SK-N-SH treated with all-trans-retinoic acid at 6 μM for 48 hours (cell line): ENCODE results near the gene ADPRM.

Source experiments
- ATAC-seq: fragments of 200-7000 bp; cut with Tn5 transposase; 3 replicates; pipeline ENCODE4 v1.9.1; 2020; ENCODE audit warnings: mild to moderate bottlenecking, moderate library complexity
- ARNTL ChIP-seq: fragments of 450-650 bp; formaldehyde crosslinking; IDR thresholded peaks from 2 replicates; pipeline ENCODE4 v1.5.0; 2020; ENCODE audit warnings: low read depth, mild to moderate bottlenecking, moderate library complexity, borderline replicate concordance
- BACH2 ChIP-seq: fragments of 250-450 bp; sonication (Bioruptor Pico); IDR thresholded peaks from 2 replicates; pipeline ENCODE4 v1.9.0; 2021; ENCODE audit warnings: mild to moderate bottlenecking, borderline replicate concordance
- CREB5 ChIP-seq: fragments of 250-450 bp; sonication (Bioruptor Pico); IDR thresholded peaks from 2 replicates; pipeline ENCODE4 v1.5.1; 2020; ENCODE audit warnings: low read depth, mild to moderate bottlenecking, moderate library complexity
- CSDC2 ChIP-seq: fragments of 250-450 bp; sonication (Bioruptor Pico); IDR thresholded peaks from 2 replicates; pipeline ENCODE4 v1.5.0; 2020; ENCODE audit warnings: mild to moderate bottlenecking, moderate library complexity
- ESRRG ChIP-seq: fragments of 250-450 bp; sonication (Bioruptor Pico); IDR thresholded peaks from 2 replicates; pipeline ENCODE4 v1.6.1; 2021; ENCODE audit warnings: mild to moderate bottlenecking
- GLIS3 ChIP-seq: fragments of 250-450 bp; sonication (Bioruptor Pico); IDR thresholded peaks from 2 replicates; pipeline ENCODE4 v1.5.0; 2020; ENCODE audit warnings: mild to moderate bottlenecking, moderate library complexity
- ISL1 ChIP-seq: fragments of 250-450 bp; sonication (Bioruptor Pico); IDR thresholded peaks from 2 replicates; pipeline ENCODE4 v2.1.2; 2022; ENCODE audit warnings: mild to moderate bottlenecking, moderate library complexity
- OSR1 ChIP-seq: fragments of 250-450 bp; sonication (Bioruptor Pico); IDR thresholded peaks from 2 replicates; pipeline ENCODE4 v1.8.0; 2022; ENCODE audit warnings: moderate library complexity, mild to moderate bottlenecking, inconsistent platforms
- RARB ChIP-seq: fragments of 250-450 bp; sonication (Bioruptor Pico); IDR thresholded peaks from 2 replicates; pipeline ENCODE4 v1.8.0; 2021; ENCODE audit warnings: mild to moderate bottlenecking, moderate library complexity
- SNAI2 ChIP-seq: fragments of 250-450 bp; sonication (Bioruptor Pico); IDR thresholded peaks from 2 replicates; pipeline ENCODE4 v1.5.0; 2020; ENCODE audit warnings: mild to moderate bottlenecking, moderate library complexity
- TCF4 ChIP-seq: fragments of 250-450 bp; sonication (Bioruptor Pico); IDR thresholded peaks from 2 replicates; pipeline ENCODE4 v1.8.0; 2021; ENCODE audit warnings: mild to moderate bottlenecking, moderate library complexity, borderline replicate concordance
- TOX ChIP-seq: fragments of 250-450 bp; sonication (Bioruptor Pico); IDR thresholded peaks from 2 replicates; pipeline ENCODE4 v1.8.0; 2021; ENCODE audit warnings: mild to moderate bottlenecking, moderate library complexity, borderline replicate concordance
- ZC3H10 ChIP-seq: fragments of 250-450 bp; sonication (Bioruptor Pico); IDR thresholded peaks from 2 replicates; pipeline ENCODE4 v1.5.1; 2021; ENCODE audit warnings: mild to moderate bottlenecking, moderate library complexity
- ZFP3 ChIP-seq: fragments of 250-450 bp; sonication (Bioruptor Pico); IDR thresholded peaks from 2 replicates; pipeline ENCODE4 v1.5.0; 2020; ENCODE audit warnings: mild to moderate bottlenecking, moderate library complexity
- ZFP30 ChIP-seq: fragments of 450-650 bp; formaldehyde crosslinking; IDR thresholded peaks from 2 replicates; pipeline ENCODE4 v1.5.0; 2022; ENCODE audit warnings: mild to moderate bottlenecking, moderate library complexity
- ZNF565 ChIP-seq: fragments of 450-650 bp; formaldehyde crosslinking; conservative IDR thresholded peaks from 2 replicates; pipeline ENCODE4 v1.5.0; 2020; ENCODE audit warnings: low read depth, mild to moderate bottlenecking, moderate library complexity
- ZNF70 ChIP-seq: fragments of 450-650 bp; formaldehyde crosslinking; IDR thresholded peaks from 2 replicates; pipeline ENCODE4 v1.5.0; 2020; ENCODE audit warnings: mild to moderate bottlenecking, moderate library complexity
- ZNF8 ChIP-seq: fragments of 450-650 bp; formaldehyde crosslinking; IDR thresholded peaks from 2 replicates; pipeline ENCODE4 v1.5.0; 2020; ENCODE audit warnings: mild to moderate bottlenecking, moderate library complexity
- TF ChIP-seq, protein P1 (sequence below): fragments of 250-450 bp; sonication (Bioruptor Pico); IDR thresholded peaks from 2 replicates; pipeline ENCODE4 v1.5.0; 2020; ENCODE audit warnings: mild to moderate bottlenecking, moderate library complexity
- TF ChIP-seq, protein P2 (sequence below): fragments of 250-450 bp; sonication (Bioruptor Pico); IDR thresholded peaks from 2 replicates; pipeline ENCODE4 v1.8.0; 2021; ENCODE audit warnings: low read depth, mild to moderate bottlenecking, moderate library complexity, borderline replicate concordance

ADPRM gene

DNA sequence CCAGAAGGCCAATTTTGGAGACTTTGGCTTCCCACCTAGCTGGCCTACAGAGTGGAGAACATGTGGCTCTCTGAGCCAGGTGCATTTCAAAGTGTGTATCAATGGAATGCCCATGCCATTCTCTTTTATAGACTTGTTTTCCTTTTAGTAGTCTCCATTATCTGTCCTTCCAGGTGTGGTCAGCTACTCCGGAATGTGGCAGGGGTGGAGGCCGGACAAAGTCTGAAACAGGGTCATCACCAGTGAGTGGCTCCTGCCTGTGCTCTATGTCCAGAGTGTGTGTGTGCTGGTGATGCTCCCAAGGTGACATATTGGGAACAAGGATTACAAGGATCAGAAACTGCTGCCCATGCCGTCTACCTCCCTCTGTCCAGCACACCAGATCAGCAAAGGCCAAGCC, 36.3 kb downstream of the ADPRM start:
- ATAC-seq, result no peak
- TF ChIP-seq ZC3H10 (CRISPR knock-in tag) (no peak), ESRRG (no peak), CREB5 (CRISPR knock-in tag) (no peak), ZFP3 (CRISPR knock-in tag) (no peak), TCF4 (no peak), CSDC2 (CRISPR knock-in tag) (no peak), ZNF8 (CRISPR knock-in tag) (no peak), ISL1 (no peak), RARB (CRISPR knock-in tag) (no peak), ZNF70 (no peak), ZNF565 (no peak), OSR1 (no peak), GLIS3 (no peak), TOX (CRISPR knock-in tag) (no peak), BACH2 (CRISPR knock-in tag) (no peak)
- TF ChIP-seq, protein P1, sequence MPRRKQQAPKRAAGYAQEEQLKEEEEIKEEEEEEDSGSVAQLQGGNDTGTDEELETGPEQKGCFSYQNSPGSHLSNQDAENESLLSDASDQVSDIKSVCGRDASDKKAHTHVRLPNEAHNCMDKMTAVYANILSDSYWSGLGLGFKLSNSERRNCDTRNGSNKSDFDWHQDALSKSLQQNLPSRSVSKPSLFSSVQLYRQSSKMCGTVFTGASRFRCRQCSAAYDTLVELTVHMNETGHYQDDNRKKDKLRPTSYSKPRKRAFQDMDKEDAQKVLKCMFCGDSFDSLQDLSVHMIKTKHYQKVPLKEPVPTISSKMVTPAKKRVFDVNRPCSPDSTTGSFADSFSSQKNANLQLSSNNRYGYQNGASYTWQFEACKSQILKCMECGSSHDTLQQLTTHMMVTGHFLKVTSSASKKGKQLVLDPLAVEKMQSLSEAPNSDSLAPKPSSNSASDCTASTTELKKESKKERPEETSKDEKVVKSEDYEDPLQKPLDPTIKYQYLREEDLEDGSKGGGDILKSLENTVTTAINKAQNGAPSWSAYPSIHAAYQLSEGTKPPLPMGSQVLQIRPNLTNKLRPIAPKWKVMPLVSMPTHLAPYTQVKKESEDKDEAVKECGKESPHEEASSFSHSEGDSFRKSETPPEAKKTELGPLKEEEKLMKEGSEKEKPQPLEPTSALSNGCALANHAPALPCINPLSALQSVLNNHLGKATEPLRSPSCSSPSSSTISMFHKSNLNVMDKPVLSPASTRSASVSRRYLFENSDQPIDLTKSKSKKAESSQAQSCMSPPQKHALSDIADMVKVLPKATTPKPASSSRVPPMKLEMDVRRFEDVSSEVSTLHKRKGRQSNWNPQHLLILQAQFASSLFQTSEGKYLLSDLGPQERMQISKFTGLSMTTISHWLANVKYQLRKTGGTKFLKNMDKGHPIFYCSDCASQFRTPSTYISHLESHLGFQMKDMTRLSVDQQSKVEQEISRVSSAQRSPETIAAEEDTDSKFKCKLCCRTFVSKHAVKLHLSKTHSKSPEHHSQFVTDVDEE (CRISPR knock-in tag), result no peak
- TF ChIP-seq, protein P2, sequence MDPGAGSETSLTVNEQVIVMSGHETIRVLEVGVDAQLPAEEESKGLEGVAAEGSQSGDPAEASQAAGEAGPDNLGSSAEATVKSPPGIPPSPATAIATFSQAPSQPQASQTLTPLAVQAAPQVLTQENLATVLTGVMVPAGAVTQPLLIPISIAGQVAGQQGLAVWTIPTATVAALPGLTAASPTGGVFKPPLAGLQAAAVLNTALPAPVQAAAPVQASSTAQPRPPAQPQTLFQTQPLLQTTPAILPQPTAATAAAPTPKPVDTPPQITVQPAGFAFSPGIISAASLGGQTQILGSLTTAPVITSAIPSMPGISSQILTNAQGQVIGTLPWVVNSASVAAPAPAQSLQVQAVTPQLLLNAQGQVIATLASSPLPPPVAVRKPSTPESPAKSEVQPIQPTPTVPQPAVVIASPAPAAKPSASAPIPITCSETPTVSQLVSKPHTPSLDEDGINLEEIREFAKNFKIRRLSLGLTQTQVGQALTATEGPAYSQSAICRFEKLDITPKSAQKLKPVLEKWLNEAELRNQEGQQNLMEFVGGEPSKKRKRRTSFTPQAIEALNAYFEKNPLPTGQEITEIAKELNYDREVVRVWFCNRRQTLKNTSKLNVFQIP, result no peak

DNA sequence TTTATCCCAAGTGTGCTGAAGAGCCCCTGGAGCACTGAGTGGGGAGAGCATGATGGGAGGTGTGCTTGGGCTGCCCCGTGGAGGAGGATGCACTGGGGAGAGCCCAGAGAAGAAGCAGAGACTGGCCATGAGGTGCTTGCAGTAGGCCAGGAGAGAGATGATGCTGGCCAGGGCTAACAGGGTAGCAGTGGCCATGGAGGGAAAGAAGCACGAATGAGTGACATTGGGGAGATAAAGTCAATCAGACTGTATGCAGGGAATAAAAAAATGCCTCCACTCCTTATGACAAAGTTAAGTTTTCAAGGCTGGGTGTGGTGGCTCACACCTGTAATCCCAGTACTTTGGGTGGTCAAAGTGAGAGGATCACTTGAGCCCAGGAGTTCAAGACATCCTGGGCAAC, 37.9 kb downstream of the ADPRM start:
- ATAC-seq, result no peak
- TF ChIP-seq RARB (CRISPR knock-in tag) (no peak), TCF4 (no peak), ARNTL (CRISPR knock-in tag) (no peak), SNAI2 (no peak), ISL1 (no peak), ZFP30 (CRISPR knock-in tag) (no peak), ZNF70 (no peak), CREB5 (CRISPR knock-in tag) (no peak), ZNF565 (no peak), OSR1 (no peak)
- TF ChIP-seq, protein P1 (CRISPR knock-in tag), result no peak
- TF ChIP-seq, protein P2, result no peak

GRCh38 chr17:10735821-10736220, 38.4 kb downstream of the ADPRM start:
- no peak for ATAC-seq
- TF ChIP-seq, protein P1 (CRISPR knock-in tag), result no peak
- TF ChIP-seq OSR1 (no peak), ISL1 (no peak), ZC3H10 (CRISPR knock-in tag) (no peak), ARNTL (CRISPR knock-in tag) (no peak), TCF4 (no peak), ESRRG (no peak), ZFP3 (CRISPR knock-in tag) (no peak), BACH2 (CRISPR knock-in tag) (no peak), GLIS3 (no peak), CREB5 (CRISPR knock-in tag) (no peak)
